T-cell (primary cell): ENCODE data around the gene LIAS. TPM values are rescaled to one million over a fixed set of nuclear protein-coding genes. Genes with fewer than 3 reads are reported as not detected.

Experiments
- ATAC-seq, 4 experiments: fragments of 200-7000 bp in 3 of 4; fragments of 150-1000 bp in 1 of 4; cut with Tn5 transposase; replicated peaks in 1 of 4; 1 replicate in 3 of 4; 2 replicates in 1 of 4; pipeline ENCODE4 v1.10.0; 2021; ENCODE audit warnings: moderate library complexity in 3 of 4, mild to moderate bottlenecking in 2 of 4, moderate number of reproducible peaks in 1 of 4
- CTCF ChIA-PET, 2 donors: fragments of 300-600 bp; sonication (Branson Sonifier 250); formaldehyde crosslinking; loops; one replicate each; lab custom pipeline; 2022; ENCODE audit warnings: antibody characterized with exemption in 2 of 2; lab: Charles Lee
- POLR2A ChIA-PET, 2 donors: fragments of 300-600 bp; sonication (Branson Sonifier 250); formaldehyde crosslinking; loops; one replicate each; lab custom pipeline; 2022; ENCODE audit warnings: antibody characterized with exemption in 2 of 2; lab: Charles Lee
- DNase-seq, 35 experiments: peaks; one replicate each; pipeline versions ENCODE4 v3.0.0 to v3.0.0-alpha.2; 2013 to 2023
- H3K27ac ChIP-seq: one replicate; pipeline ENCODE4 v1.5.1; 2013; ENCODE audit warnings: low read length
- H3K27me3 ChIP-seq, 2 experiments: replicated peaks in 1 of 2; 1 replicate in 1 of 2; 2 replicates in 1 of 2; pipeline versions ENCODE4 v1.6.1 to v1.7.0; 2013; ENCODE audit warnings: low read length in 1 of 2, mixed read lengths in 1 of 2; ENCODE audit not compliant: control insufficient read depth in 2 of 2, insufficient read depth in 2 of 2; ENCODE audit errors: extremely low read depth in 1 of 2
- H3K36me3 ChIP-seq, 2 donors: 1 replicate in 1 of 2; 2 replicates in 1 of 2; pipeline versions ENCODE4 v1.6.1 to v1.7.0; 2013; ENCODE audit warnings: low read length in 1 of 2; ENCODE audit not compliant: control insufficient read depth in 2 of 2, insufficient read depth in 1 of 2; ENCODE audit errors: extremely low read depth in 1 of 2
- H3K4me1 ChIP-seq, 2 experiments: 1 replicate in 1 of 2; 2 replicates in 1 of 2; pipeline versions ENCODE4 v1.6.1 to v1.7.0; 2013; ENCODE audit warnings: low read length in 2 of 2, mixed read lengths in 1 of 2; ENCODE audit not compliant: insufficient read depth in 2 of 2, control insufficient read depth in 1 of 2; ENCODE audit errors: extremely low read depth in 1 of 2
- H3K4me3 ChIP-seq, 2 donors: 1 replicate in 1 of 2; 2 replicates in 1 of 2; pipeline versions ENCODE4 v1.5.1 to v1.7.0; 2013; ENCODE audit warnings: mild to moderate bottlenecking in 2 of 2, low read length in 1 of 2, moderate library complexity in 1 of 2; ENCODE audit not compliant: control insufficient read depth in 1 of 2; ENCODE audit errors: extremely low read depth in 1 of 2
- H3K9me3 ChIP-seq: 2 replicates; pipeline ENCODE4 v1.7.0; 2013
- H3K27ac Mint-ChIP-seq, 2 donors: one replicate each; pipeline ENCODE4 v1.8.0; 2020 to 2021; ENCODE audit warnings: mild to moderate bottlenecking in 2 of 2, mixed read lengths in 2 of 2
- H3K27me3 Mint-ChIP-seq, 2 donors: one replicate each; pipeline ENCODE4 v1.8.0; 2021 to 2022; ENCODE audit warnings: mixed read lengths in 2 of 2
- H3K36me3 Mint-ChIP-seq: one replicate; pipeline ENCODE4 v1.8.0; 2021; ENCODE audit warnings: mixed read lengths
- H3K4me1 Mint-ChIP-seq, 3 donors: one replicate each; pipeline ENCODE4 v1.8.0; 2020 to 2022; ENCODE audit warnings: mixed read lengths in 3 of 3, mild to moderate bottlenecking in 1 of 3
- H3K4me3 Mint-ChIP-seq, 3 donors: one replicate each; pipeline ENCODE4 v1.8.0; 2020 to 2022; ENCODE audit warnings: mild to moderate bottlenecking in 3 of 3, mixed read lengths in 3 of 3, moderate library complexity in 3 of 3
- H3K9me3 Mint-ChIP-seq, 3 donors: one replicate each; pipeline ENCODE4 v1.8.0; 2020 to 2022; ENCODE audit warnings: mixed read lengths in 3 of 3
- WGBS: methylation state at CpG from one replicate; pipeline ENCODE4 v1.1.5; 2013; ENCODE audit warnings: missing lambda C conversion rate; ENCODE audit not compliant: insufficient coverage; 5-methylcytosine and 5-hydroxymethylcytosine counted together
- total RNA-seq, 35 experiments: library from RNA in 6 of 35; stranded (reverse) in 6 of 35; fragments of 120-200 nt in 1 of 35; gene quantifications; one replicate each; pipeline versions ENCODE4 v1.2.1 to v1.2.4 and lab custom pipeline; 2013 to 2026

Gene LIAS
- total RNA-seq, 5 donors from 2014 or later (not counting 1 experiment from before 2014, with no cell fraction given), result 11.3 to 22.8 (median 19.5) TPM

- ATAC-seq (no peak), DNase-seq (no peak)
- Histone ChIP-seq H3K36me3 (peaks cover 7 to 57% of the 10 kb centered on the region in 2 donors), H3K4me1 (peaks cover 5 to 12% of the 10 kb centered on the region in 2 experiments), H3K27ac (no peak overlapping the region), H3K27me3 (no peaks in the 10 kb centered on the region), H3K4me3 (no peak overlapping the region), H3K9me3 (no peaks in the 10 kb centered on the region)
- H3K4me3 Mint-ChIP-seq, result no peak overlapping the region
- WGBS, result 89% methylated on average over 3 of the region's 6 CpGs
- CTCF ChIA-PET, result no interaction called here
- POLR2A ChIA-PET, result interaction anchor here in 1 of 2 donors (1.3 kb wide), 1 partner anchor 99 kb away, joined by 4 read pairs; no protein-coding TSS in a partner anchor
- H3K9me3 Mint-ChIP-seq, result no peaks in the 10 kb centered on the region
- H3K27me3 Mint-ChIP-seq, result no peaks in the 10 kb centered on the region
- H3K4me1 Mint-ChIP-seq, result peaks cover 36 to 43% (median 37%) of the 10 kb centered on the region in 3 donors
- peaks cover 51% of the 10 kb centered on the region for H3K36me3 Mint-ChIP-seq
- no peak overlapping the region for H3K27ac Mint-ChIP-seq
Observed at GRCh38 chr4:39452153-39452859, 6.5 kb upstream of the LIAS start.

- CTCF ChIA-PET, result no interaction called here
- peaks cover 12 to 13% of the 10 kb centered on the region in 2 experiments for H3K4me1 ChIP-seq
- peaks cover 58% of the 10 kb centered on the region for H3K36me3 Mint-ChIP-seq
- DNase-seq (no peak), ATAC-seq (no peak)
- H3K4me1 Mint-ChIP-seq, result peaks cover 37 to 45% (median 38%) of the 10 kb centered on the region in 3 donors
- no peaks in the 10 kb centered on the region for H3K27me3 ChIP-seq
- H3K27ac Mint-ChIP-seq, result no peak overlapping the region
- POLR2A ChIA-PET, result interaction anchor here (0.5 to 1.3 kb wide), 3 partner anchors 91 to 366 kb away, joined by 3 to 4 read pairs (median 4); no protein-coding TSS in a partner anchor
- no peak overlapping the region for H3K4me3 Mint-ChIP-seq
- H3K36me3 ChIP-seq, result peaks cover 7 to 64% of the 10 kb centered on the region in 2 donors
- H3K9me3 ChIP-seq, result no peaks in the 10 kb centered on the region
- WGBS, result no CpG with 5 or more reads among the region's 11 CpGs
- H3K27me3 Mint-ChIP-seq, result no peaks in the 10 kb centered on the region
- H3K27ac ChIP-seq, result no peak overlapping the region
- H3K9me3 Mint-ChIP-seq, result no peaks in the 10 kb centered on the region
- no peak overlapping the region for H3K4me3 ChIP-seq
Observed at GRCh38 chr4:39452860-39453587, 5.8 kb upstream of the LIAS start.

GRCh38 chr4:39453738-39454137 lies 5.1 kb upstream of the LIAS start:
- no CpG with 5 or more reads among the region's 2 CpGs for WGBS
- ATAC-seq (no peak), DNase-seq (no peak)
- CTCF ChIA-PET, result interaction anchor here in 1 of 2 donors (1.5 kb wide), 1 partner anchor 16 kb away, joined by 4 read pairs; no protein-coding TSS in a partner anchor
- Mint-ChIP-seq H3K4me3 (no peak overlapping the region), H3K9me3 (no peaks in the 10 kb centered on the region), H3K27ac (no peak overlapping the region), H3K36me3 (peaks cover 61% of the 10 kb centered on the region), H3K27me3 (no peaks in the 10 kb centered on the region), H3K4me1 (peaks cover 36 to 50% (median 43%) of the 10 kb centered on the region in 3 donors)
- Histone ChIP-seq H3K9me3 (no peaks in the 10 kb centered on the region), H3K27me3 (no peaks in the 10 kb centered on the region), H3K4me3 (no peak overlapping the region), H3K27ac (no peak overlapping the region), H3K36me3 (peaks cover 7 to 64% of the 10 kb centered on the region in 2 donors), H3K4me1 (peaks cover 12 to 13% of the 10 kb centered on the region in 2 experiments)
- POLR2A ChIA-PET, result interaction anchor here (0.5 to 0.6 kb wide), 4 partner anchors 92 to 365 kb away, joined by 3 to 10 read pairs (median 4); no protein-coding TSS in a partner anchor

- ATAC-seq (no peak), DNase-seq (no peak)
- no peak overlapping the region for H3K4me3 Mint-ChIP-seq
- H3K27me3 Mint-ChIP-seq, result no peaks in the 10 kb centered on the region
- Histone ChIP-seq H3K36me3 (peaks cover 7 to 64% of the 10 kb centered on the region in 2 donors), H3K9me3 (no peaks in the 10 kb centered on the region), H3K4me1 (peaks cover 15 to 20% of the 10 kb centered on the region in 2 experiments), H3K27me3 (no peaks in the 10 kb centered on the region), H3K4me3 (no peak overlapping the region), H3K27ac (no peak overlapping the region)
- H3K4me1 Mint-ChIP-seq, result peaks cover 46 to 59% (median 54%) of the 10 kb centered on the region in 3 donors
- WGBS, result 83% methylated on average over 2 of the region's 6 CpGs
- ChIA-PET POLR2A (interaction anchor here (0.5 to 0.9 kb wide), 8 partner anchors 11 to 1134 kb away, joined by 3 to 7 read pairs (median 4); no protein-coding TSS in a partner anchor), CTCF (interaction anchor here in 1 of 2 donors (0.9 kb wide), 1 partner anchor 8 kb away, joined by 3 read pairs; no protein-coding TSS in a partner anchor)
- H3K27ac Mint-ChIP-seq, result no peak overlapping the region
- H3K36me3 Mint-ChIP-seq, result peaks cover 61% of the 10 kb centered on the region
- H3K9me3 Mint-ChIP-seq, result no peaks in the 10 kb centered on the region
Observed at GRCh38 chr4:39455486-39455885, 3.4 kb upstream of the LIAS start.

GRCh38 chr4:39456946-39457763 lies 1.7 kb upstream of the LIAS start:
- ChIA-PET CTCF (interaction anchor here (0.6 to 0.8 kb wide), 3 partner anchors 9 to 1263 kb away, joined by 3 read pairs; no protein-coding TSS in a partner anchor), POLR2A (interaction anchor here (0.6 to 2.5 kb wide), 6 partner anchors 9 to 859 kb away, joined by 3 to 8 read pairs (median 5); partner anchors contain the start of gene RFC1 (in 2 of the 2))
- ATAC-seq, result no peak
- Histone ChIP-seq H3K27me3 (no peaks in the 10 kb centered on the region), H3K36me3 (peaks cover 6 to 58% of the 10 kb centered on the region in 2 donors), H3K4me1 (peaks cover 15 to 20% of the 10 kb centered on the region in 2 experiments), H3K27ac (peak overlapping the region; percentile 97), H3K4me3 (peak overlapping the region; percentile 21 to 77), H3K9me3 (no peaks in the 10 kb centered on the region)
- WGBS, result 56% methylated on average over 6 of the region's 10 CpGs
- DNase-seq, result no peak
- no peaks in the 10 kb centered on the region for H3K9me3 Mint-ChIP-seq
- peak overlapping the region; percentile 98 to 99 for H3K27ac Mint-ChIP-seq
- peak overlapping the region; percentile 92 to 96 (median 95) for H3K4me3 Mint-ChIP-seq
- peaks cover 53% of the 10 kb centered on the region for H3K36me3 Mint-ChIP-seq
- peaks cover 51 to 58% (median 51%) of the 10 kb centered on the region in 3 donors for H3K4me1 Mint-ChIP-seq
- H3K27me3 Mint-ChIP-seq, result no peaks in the 10 kb centered on the region
